K562 (cell line): ENCODE results near the gene AIPL1. TPM values are rescaled to one million over a fixed set of nuclear protein-coding genes. Genes with fewer than 3 reads are reported as not detected.

Experiments
- EP400 ChIP-seq: fragments of 450-650 bp; IDR thresholded peaks from 2 replicates; pipeline ENCODE4 v1.6.1; 2017; ENCODE audit warnings: antibody characterized with exemption, mild to moderate bottlenecking, moderate library complexity
- HMG20B ChIP-seq: fragments of 250-450 bp; sonication (Bioruptor Pico); IDR thresholded peaks from 2 replicates; pipeline ENCODE4 v1.5.0; 2021; ENCODE audit warnings: mild to moderate bottlenecking
- IRF2 ChIP-seq: sonication (generic); formaldehyde crosslinking; IDR thresholded peaks from 2 replicates; pipeline ENCODE4 v1.8.1; 2022; ENCODE audit warnings: mild to moderate bottlenecking, missing genetic modification reagents
- MCM2 ChIP-seq: fragments of 450-650 bp; IDR thresholded peaks from 2 replicates; pipeline ENCODE4 v1.6.1; 2017; ENCODE audit warnings: low read depth, mild to moderate bottlenecking
- PHF21A ChIP-seq: fragments of 450-650 bp; IDR thresholded peaks from 2 replicates; pipeline ENCODE4 v1.6.1; 2017; ENCODE audit warnings: low read depth, borderline replicate concordance
- ZNF398 ChIP-seq: fragments of 250-450 bp; sonication (Bioruptor Pico); IDR thresholded peaks from 2 replicates; pipeline ENCODE4 v1.8.0; 2021; ENCODE audit warnings: moderate library complexity, mild to moderate bottlenecking, inconsistent platforms
- ZNF668 ChIP-seq: fragments of 250-450 bp; sonication (Bioruptor Pico); IDR thresholded peaks from 2 replicates; pipeline ENCODE4 v1.8.0; 2022; ENCODE audit warnings: mild to moderate bottlenecking, inconsistent platforms
- polyA plus RNA-seq, 8 experiments: library from polyadenylated mRNA; depleted of rRNA in 4 of 8; stranded (reverse) in 5 of 8; unstranded in 3 of 8; fragments of >200 nt; fragmentation: Nextera tagmentation in 2 of 8; fragmentation: Illumina TruSeq in 1 of 8; extraction: Ambion mirVana in 2 of 8; extraction: Trizol in 1 of 8; gene quantifications; 2 replicates each; pipeline versions ENCODE4 v1.2.1 to v1.2.3, GENCODE V29; 2011 to 2014; ENCODE audit warnings: inconsistent platforms in 1 of 8, missing spikeins in 1 of 8
- total RNA-seq, 7 experiments: library from RNA; depleted of rRNA in 6 of 7; stranded (reverse); fragments of >200 nt in 6 of 7; fragmentation: Illumina TruSeq in 2 of 7; extraction: Trizol in 2 of 7; gene quantifications; 2 replicates each; pipeline versions ENCODE4 v1.2.1 to v1.2.3, GENCODE V29; 2011 to 2021; ENCODE audit warnings: low replicate concordance in 1 of 7
- TF ChIP-seq, protein P1 (sequence below): IDR thresholded peaks from 2 replicates; pipeline ENCODE4 v1.6.1; 2011; ENCODE audit warnings: borderline replicate concordance, low read depth, mild to moderate bottlenecking, moderate library complexity, low read length; ENCODE audit not compliant: insufficient read depth, poor library complexity, severe bottlenecking
- TF ChIP-seq, protein P2 (sequence below), 3 experiments: IDR thresholded peaks in 2 of 3; conservative IDR thresholded peaks in 1 of 3; 2 replicates each; pipeline ENCODE4 v1.5.1; 2011 to 2012; ENCODE audit warnings: low read length in 3 of 3, mild to moderate bottlenecking in 3 of 3, control low read depth in 2 of 3, improper control_type of control experiment in 1 of 3, inconsistent platforms in 1 of 3, low read depth in 1 of 3, mixed read lengths in 1 of 3, moderate library complexity in 1 of 3; ENCODE audit not compliant: insufficient read depth in 2 of 3
- TF ChIP-seq, protein P3 (sequence below), 2 experiments: fragments of 250-450 bp in 1 of 2; fragments of 450-650 bp in 1 of 2; sonication (Bioruptor Pico) in 1 of 2; IDR thresholded peaks; 2 replicates each; pipeline versions ENCODE4 v1.6.1 to v1.8.0; 2016 to 2021; ENCODE audit warnings: mild to moderate bottlenecking in 2 of 2, moderate library complexity in 2 of 2, missing compliant biosample characterization in 1 of 2, missing genetic modification characterization in 1 of 2
- TF ChIP-seq, protein P4 (sequence below): sonication (generic); formaldehyde crosslinking; IDR thresholded peaks from 2 replicates; pipeline ENCODE4 v1.8.1; 2023; ENCODE audit warnings: mild to moderate bottlenecking, missing genetic modification reagents
- TF ChIP-seq, protein P5 (sequence below): fragments of 250-450 bp; sonication (Bioruptor Pico); IDR thresholded peaks from 2 replicates; pipeline ENCODE4 v1.4.0; 2020; ENCODE audit warnings: mild to moderate bottlenecking, moderate library complexity

AIPL1 gene
- total and polyA plus RNA-seq, 9 of the 15 experiments (the other 6 are each of a cell fraction or from before 2014, with no cell fraction given), result not detected

GRCh38 chr17:6413065-6413464 lies 21.9 kb downstream of the AIPL1 start (continued):
- TF ChIP-seq, protein P1, sequence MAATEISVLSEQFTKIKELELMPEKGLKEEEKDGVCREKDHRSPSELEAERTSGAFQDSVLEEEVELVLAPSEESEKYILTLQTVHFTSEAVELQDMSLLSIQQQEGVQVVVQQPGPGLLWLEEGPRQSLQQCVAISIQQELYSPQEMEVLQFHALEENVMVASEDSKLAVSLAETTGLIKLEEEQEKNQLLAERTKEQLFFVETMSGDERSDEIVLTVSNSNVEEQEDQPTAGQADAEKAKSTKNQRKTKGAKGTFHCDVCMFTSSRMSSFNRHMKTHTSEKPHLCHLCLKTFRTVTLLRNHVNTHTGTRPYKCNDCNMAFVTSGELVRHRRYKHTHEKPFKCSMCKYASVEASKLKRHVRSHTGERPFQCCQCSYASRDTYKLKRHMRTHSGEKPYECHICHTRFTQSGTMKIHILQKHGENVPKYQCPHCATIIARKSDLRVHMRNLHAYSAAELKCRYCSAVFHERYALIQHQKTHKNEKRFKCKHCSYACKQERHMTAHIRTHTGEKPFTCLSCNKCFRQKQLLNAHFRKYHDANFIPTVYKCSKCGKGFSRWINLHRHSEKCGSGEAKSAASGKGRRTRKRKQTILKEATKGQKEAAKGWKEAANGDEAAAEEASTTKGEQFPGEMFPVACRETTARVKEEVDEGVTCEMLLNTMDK, result no peak
- TF ChIP-seq, protein P2, sequence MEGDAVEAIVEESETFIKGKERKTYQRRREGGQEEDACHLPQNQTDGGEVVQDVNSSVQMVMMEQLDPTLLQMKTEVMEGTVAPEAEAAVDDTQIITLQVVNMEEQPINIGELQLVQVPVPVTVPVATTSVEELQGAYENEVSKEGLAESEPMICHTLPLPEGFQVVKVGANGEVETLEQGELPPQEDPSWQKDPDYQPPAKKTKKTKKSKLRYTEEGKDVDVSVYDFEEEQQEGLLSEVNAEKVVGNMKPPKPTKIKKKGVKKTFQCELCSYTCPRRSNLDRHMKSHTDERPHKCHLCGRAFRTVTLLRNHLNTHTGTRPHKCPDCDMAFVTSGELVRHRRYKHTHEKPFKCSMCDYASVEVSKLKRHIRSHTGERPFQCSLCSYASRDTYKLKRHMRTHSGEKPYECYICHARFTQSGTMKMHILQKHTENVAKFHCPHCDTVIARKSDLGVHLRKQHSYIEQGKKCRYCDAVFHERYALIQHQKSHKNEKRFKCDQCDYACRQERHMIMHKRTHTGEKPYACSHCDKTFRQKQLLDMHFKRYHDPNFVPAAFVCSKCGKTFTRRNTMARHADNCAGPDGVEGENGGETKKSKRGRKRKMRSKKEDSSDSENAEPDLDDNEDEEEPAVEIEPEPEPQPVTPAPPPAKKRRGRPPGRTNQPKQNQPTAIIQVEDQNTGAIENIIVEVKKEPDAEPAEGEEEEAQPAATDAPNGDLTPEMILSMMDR (IDR thresholded peaks at IDR 0.05 in 2 of 3, conservative IDR thresholded peaks at IDR 0.05 in 1 of 3; ENCODE audit: insufficient read depth in 2 of 3, low read depth in 1 of 3, low read length in 3 of 3), result peak; percentile 31 to 66 (median 50); a peak in 4 of 6 replicates
- TF ChIP-seq ZNF398 (CRISPR knock-in tag) (no peak), MCM2 (no peak), PHF21A (no peak), HMG20B (CRISPR knock-in tag) (no peak), EP400 (no peak), ZNF668 (CRISPR knock-in tag) (no peak), IRF2 (no peak)
- TF ChIP-seq, protein P3, sequence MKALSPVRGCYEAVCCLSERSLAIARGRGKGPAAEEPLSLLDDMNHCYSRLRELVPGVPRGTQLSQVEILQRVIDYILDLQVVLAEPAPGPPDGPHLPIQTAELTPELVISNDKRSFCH (CRISPR knock-in tag; IDR thresholded peaks at IDR 0.05), result no peak
- TF ChIP-seq, protein P3 (tag; IDR thresholded peaks at IDR 0.05), result no peak
- TF ChIP-seq, protein P4, sequence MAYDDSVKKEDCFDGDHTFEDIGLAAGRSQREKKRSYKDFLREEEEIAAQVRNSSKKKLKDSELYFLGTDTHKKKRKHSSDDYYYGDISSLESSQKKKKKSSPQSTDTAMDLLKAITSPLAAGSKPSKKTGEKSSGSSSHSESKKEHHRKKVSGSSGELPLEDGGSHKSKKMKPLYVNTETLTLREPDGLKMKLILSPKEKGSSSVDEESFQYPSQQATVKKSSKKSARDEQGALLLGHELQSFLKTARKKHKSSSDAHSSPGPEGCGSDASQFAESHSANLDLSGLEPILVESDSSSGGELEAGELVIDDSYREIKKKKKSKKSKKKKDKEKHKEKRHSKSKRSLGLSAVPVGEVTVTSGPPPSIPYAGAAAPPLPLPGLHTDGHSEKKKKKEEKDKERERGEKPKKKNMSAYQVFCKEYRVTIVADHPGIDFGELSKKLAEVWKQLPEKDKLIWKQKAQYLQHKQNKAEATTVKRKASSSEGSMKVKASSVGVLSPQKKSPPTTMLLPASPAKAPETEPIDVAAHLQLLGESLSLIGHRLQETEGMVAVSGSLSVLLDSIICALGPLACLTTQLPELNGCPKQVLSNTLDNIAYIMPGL, result no peak
- TF ChIP-seq, protein P5, sequence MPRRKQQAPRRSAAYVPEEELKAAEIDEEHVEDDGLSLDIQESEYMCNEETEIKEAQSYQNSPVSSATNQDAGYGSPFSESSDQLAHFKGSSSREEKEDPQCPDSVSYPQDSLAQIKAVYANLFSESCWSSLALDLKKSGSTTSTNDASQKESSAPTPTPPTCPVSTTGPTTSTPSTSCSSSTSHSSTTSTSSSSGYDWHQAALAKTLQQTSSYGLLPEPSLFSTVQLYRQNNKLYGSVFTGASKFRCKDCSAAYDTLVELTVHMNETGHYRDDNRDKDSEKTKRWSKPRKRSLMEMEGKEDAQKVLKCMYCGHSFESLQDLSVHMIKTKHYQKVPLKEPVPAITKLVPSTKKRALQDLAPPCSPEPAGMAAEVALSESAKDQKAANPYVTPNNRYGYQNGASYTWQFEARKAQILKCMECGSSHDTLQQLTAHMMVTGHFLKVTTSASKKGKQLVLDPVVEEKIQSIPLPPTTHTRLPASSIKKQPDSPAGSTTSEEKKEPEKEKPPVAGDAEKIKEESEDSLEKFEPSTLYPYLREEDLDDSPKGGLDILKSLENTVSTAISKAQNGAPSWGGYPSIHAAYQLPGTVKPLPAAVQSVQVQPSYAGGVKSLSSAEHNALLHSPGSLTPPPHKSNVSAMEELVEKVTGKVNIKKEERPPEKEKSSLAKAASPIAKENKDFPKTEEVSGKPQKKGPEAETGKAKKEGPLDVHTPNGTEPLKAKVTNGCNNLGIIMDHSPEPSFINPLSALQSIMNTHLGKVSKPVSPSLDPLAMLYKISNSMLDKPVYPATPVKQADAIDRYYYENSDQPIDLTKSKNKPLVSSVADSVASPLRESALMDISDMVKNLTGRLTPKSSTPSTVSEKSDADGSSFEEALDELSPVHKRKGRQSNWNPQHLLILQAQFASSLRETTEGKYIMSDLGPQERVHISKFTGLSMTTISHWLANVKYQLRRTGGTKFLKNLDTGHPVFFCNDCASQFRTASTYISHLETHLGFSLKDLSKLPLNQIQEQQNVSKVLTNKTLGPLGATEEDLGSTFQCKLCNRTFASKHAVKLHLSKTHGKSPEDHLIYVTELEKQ (CRISPR knock-in tag), result no peak
